Activated naive CD4-positive, alpha-beta T cell treated with anti-CD3 and anti-CD28 coated beads for 36 hours (primary cell): Measurements from ENCODE around the gene NCBP2L. TPM values are rescaled to one million over a fixed set of nuclear protein-coding genes. Genes with fewer than 3 reads are reported as not detected.

Source experiments
- CTCF ChIA-PET: fragments of 350-600 bp; sonication (Branson Sonifier 250); formaldehyde crosslinking; loops from one replicate; lab custom pipeline; 2021; ENCODE audit warnings: antibody characterized with exemption; lab: Charles Lee
- DNase-seq: peaks from one replicate; pipeline ENCODE4 v3.0.0-alpha.2; 2020
- H3K27ac Mint-ChIP-seq: one replicate; pipeline ENCODE4 v1.8.0; 2021; ENCODE audit warnings: mild to moderate bottlenecking, mixed read lengths
- H3K27me3 Mint-ChIP-seq: one replicate; pipeline ENCODE4 v1.8.0; 2021; ENCODE audit warnings: low read depth, mixed read lengths
- H3K36me3 Mint-ChIP-seq: one replicate; pipeline ENCODE4 v1.8.0; 2021; ENCODE audit warnings: low read depth, mixed read lengths
- H3K4me1 Mint-ChIP-seq: one replicate; pipeline ENCODE4 v1.8.0; 2021; ENCODE audit warnings: low read depth, mixed read lengths
- H3K4me3 Mint-ChIP-seq: one replicate; pipeline ENCODE4 v1.8.0; 2021; ENCODE audit warnings: mild to moderate bottlenecking, moderate library complexity, mixed read lengths
- H3K9me3 Mint-ChIP-seq: one replicate; pipeline ENCODE4 v1.8.0; 2021; ENCODE audit warnings: mixed read lengths
- intact Hi-C: fragments of 100-400 bp; cut with micrococcal nuclease; formaldehyde crosslinking; loops from one replicate; pipeline ENCODE4 v1.15.1; 2023
- total RNA-seq, 2 experiments: library from RNA; stranded (reverse); gene quantifications; one replicate each; pipeline ENCODE4 v1.2.3, GENCODE V29; 2021

The NCBP2L gene
- total RNA-seq, 2 experiments from 2014 or later = not detected

DNA sequence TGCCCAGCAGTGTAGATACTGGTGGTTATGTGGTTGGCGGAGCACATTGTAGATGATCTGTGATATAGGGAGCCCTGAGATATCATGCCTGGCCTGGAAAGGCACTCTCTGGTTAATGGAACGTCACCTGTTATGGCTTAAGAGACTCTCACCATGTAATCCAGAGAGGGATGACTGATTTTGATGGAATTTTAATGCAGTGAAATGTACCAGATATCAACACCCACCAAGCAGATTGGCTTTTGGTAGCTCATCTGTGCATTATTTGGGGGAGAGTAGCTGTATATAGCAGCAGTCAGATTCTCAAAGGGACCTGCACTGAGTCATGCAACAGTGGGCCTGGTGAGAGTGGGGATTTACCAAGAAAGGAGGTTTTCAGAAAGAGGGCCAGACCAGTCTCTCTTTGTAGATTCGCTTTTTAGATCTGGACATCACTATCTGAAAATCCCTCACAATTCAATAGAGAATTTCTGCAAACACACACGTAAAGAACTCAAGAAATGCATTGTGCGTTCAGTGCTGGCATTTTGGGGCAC lies 19.2 kb upstream of the NCBP2L start:
- no peak overlapping the region for H3K27ac Mint-ChIP-seq
- intact Hi-C loops = no loop called here
- no peak for DNase-seq
- H3K4me1 Mint-ChIP-seq = peaks cover 9% of the 10 kb centered on the region
- no peaks in the 10 kb centered on the region for H3K27me3 Mint-ChIP-seq
- H3K4me3 Mint-ChIP-seq = no peak overlapping the region
- H3K9me3 Mint-ChIP-seq = no peaks in the 10 kb centered on the region
- no peaks in the 10 kb centered on the region for H3K36me3 Mint-ChIP-seq
- CTCF ChIA-PET = interaction anchor here (1.5 kb wide), 1 partner anchor 39 kb away, joined by 3 read pairs; no protein-coding TSS in a partner anchor

GRCh38 chrX:107760304-107761077 lies 17.0 kb upstream of the NCBP2L start:
- peaks cover 7% of the 10 kb centered on the region for H3K4me1 Mint-ChIP-seq
- no peaks in the 10 kb centered on the region for H3K27me3 Mint-ChIP-seq
- CTCF ChIA-PET = interaction anchor here (1.0 kb wide), 1 partner anchor 14 kb away, joined by 3 read pairs; no protein-coding TSS in a partner anchor
- no peaks in the 10 kb centered on the region for H3K36me3 Mint-ChIP-seq
- intact Hi-C loops = no loop called here
- DNase-seq = no peak
- no peaks in the 10 kb centered on the region for H3K9me3 Mint-ChIP-seq
- H3K4me3 Mint-ChIP-seq = no peak overlapping the region
- no peak overlapping the region for H3K27ac Mint-ChIP-seq

DNA sequence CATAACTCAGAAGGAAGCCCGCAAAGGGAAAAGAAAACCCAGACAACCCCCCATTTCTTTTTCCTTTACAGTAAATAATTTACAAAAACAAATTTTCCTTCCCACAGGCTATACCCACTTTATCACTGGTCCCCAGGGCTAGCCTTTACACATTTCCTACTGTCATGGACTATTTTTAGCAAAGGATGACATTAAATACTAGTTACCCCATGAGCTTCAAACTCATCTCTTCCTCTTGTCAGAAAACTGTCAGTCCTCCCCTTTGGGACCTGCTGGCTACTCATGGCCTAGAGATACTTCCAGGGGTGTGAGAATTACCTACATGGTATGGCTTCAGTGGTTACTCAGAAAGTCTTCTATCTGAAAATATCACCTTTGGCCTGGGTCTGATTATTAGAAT lies 13.9 kb upstream of the NCBP2L start:
- H3K9me3 Mint-ChIP-seq = no peaks in the 10 kb centered on the region
- CTCF ChIA-PET = interaction anchor here (0.6 kb wide), 1 partner anchor 264 kb away, joined by 3 read pairs; no protein-coding TSS in a partner anchor
- H3K27me3 Mint-ChIP-seq = no peaks in the 10 kb centered on the region
- intact Hi-C loops = no loop called here
- no peaks in the 10 kb centered on the region for H3K36me3 Mint-ChIP-seq
- DNase-seq = no peak
- H3K4me1 Mint-ChIP-seq = peaks cover 2% of the 10 kb centered on the region
- no peak overlapping the region for H3K27ac Mint-ChIP-seq
- no peak overlapping the region for H3K4me3 Mint-ChIP-seq

DNA sequence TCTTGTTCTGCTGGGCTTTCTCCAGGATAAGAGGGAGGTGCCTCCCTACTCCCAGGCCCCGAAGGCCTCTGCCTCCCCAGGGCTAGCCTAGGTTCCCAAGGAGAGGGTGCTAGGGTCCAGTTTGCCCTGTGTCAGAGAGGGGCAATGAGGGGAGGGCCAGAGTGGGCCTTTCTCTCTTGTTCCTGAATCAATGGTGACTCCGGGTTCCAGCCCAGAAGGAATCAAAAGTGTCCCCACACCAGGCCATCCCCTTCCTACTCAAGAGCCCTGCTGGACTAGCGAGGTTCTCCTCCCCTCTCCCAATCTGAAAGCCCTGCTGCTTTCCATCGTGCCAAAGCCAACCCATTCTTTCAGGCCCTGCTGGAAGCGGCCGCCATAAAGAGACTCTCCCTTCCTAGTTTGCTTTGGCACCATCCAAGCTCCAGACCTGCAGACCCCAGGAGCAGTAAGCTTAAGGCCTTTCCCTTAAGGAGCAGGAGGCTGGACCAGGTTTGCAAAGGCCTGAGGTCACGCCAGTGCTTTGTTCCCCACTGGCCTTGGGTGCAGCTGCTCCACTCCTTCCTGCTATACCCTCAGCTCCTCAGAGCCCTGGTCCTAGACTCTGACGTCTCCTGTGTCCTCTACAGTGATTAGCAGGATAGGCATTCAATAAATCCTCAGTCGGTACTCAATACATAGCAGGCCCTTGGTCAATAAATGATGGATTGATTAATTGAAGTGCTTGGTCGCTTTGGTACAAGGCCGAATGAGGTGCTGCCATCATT lies 12.5 kb upstream of the NCBP2L start:
- H3K27me3 Mint-ChIP-seq = no peaks in the 10 kb centered on the region
- no peak overlapping the region for H3K4me3 Mint-ChIP-seq
- CTCF ChIA-PET = no interaction called here
- no peaks in the 10 kb centered on the region for H3K36me3 Mint-ChIP-seq
- H3K9me3 Mint-ChIP-seq = no peaks in the 10 kb centered on the region
- H3K4me1 Mint-ChIP-seq = peaks cover 2% of the 10 kb centered on the region
- H3K27ac Mint-ChIP-seq = no peak overlapping the region
- intact Hi-C loops = no loop called here
- no peak for DNase-seq

DNA sequence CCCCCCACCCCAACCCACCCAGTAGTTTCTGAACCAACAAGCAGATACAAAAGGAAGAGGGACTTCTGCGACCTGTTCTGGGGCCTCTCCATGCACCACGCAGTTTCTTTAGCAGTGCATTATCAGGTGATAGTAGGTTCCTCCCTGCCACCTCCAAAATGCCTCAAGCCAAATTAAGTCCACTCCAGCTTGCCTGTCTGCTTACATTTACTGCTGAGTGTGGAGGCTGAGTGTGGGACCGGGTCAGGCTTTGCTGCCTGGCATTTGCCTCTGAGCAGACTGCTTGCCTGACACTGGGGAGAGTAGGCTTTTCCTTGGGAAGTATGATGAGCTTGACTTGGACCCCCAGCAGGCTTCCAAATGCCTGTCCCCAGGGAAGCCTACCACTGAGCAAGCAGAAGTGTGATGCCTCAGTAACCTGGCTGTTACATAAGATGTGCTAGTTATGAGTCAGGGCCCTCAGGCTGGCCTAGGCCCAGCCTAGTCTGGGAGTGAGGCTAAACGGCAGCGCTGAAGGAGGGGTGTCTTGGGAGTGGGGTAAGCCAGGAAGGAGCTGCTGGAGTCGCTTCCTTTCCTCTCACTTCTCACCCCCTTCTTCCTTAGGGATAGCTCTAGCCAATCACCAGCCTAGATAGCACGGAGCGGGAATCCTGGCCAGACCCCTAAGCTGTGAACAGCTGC lies 10.9 kb upstream of the NCBP2L start:
- intact Hi-C loops = no loop called here
- CTCF ChIA-PET = interaction anchor here (1.0 kb wide), 1 partner anchor 11 kb away, joined by 4 read pairs; the partner anchor contains the start of gene NCBP2L
- no peaks in the 10 kb centered on the region for H3K27me3 Mint-ChIP-seq
- no peak for DNase-seq
- H3K36me3 Mint-ChIP-seq = no peaks in the 10 kb centered on the region
- peaks cover 2% of the 10 kb centered on the region for H3K4me1 Mint-ChIP-seq
- H3K9me3 Mint-ChIP-seq = no peaks in the 10 kb centered on the region
- H3K27ac Mint-ChIP-seq = no peak overlapping the region
- H3K4me3 Mint-ChIP-seq = no peak overlapping the region

DNA sequence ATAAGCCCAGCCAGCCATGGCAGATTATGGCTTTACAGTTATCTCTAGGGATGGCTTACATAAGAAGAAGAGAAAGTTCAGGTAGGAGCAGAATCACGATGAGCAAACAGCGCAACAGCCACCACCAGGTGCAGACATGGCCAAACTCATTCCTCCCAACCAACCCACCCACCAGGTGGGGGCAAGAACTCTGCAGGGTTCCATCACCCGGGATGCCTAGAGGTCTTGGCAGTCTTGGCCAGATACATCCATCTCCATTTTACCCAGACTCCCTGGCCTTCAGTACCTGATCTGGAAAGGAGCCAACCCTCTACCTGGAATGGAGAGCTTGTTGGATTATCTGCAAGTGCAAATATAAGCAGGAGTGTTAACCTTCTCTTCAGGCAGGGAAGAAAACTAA lies 9.5 kb upstream of the NCBP2L start:
- Mint-ChIP-seq H3K4me1 (peaks cover 2% of the 10 kb centered on the region), H3K27me3 (no peaks in the 10 kb centered on the region)
- CTCF ChIA-PET = no interaction called here

GRCh38 chrX:107769581-107770317 lies 7.8 kb upstream of the NCBP2L start:
- H3K36me3 Mint-ChIP-seq = no peaks in the 10 kb centered on the region
- H3K4me3 Mint-ChIP-seq = no peak overlapping the region
- no peak overlapping the region for H3K27ac Mint-ChIP-seq
- DNase-seq = no peak
- intact Hi-C loops = loop anchor here (10.0 kb wide), 1 partner anchor 445 kb away; no protein-coding TSS in a partner anchor
- peaks cover 2% of the 10 kb centered on the region for H3K4me1 Mint-ChIP-seq
- H3K9me3 Mint-ChIP-seq = no peaks in the 10 kb centered on the region
- no peaks in the 10 kb centered on the region for H3K27me3 Mint-ChIP-seq
- CTCF ChIA-PET = no interaction called here

More for the DNA sequence above, 9.5 kb upstream of the NCBP2L start:
- Mint-ChIP-seq H3K9me3 (no peaks in the 10 kb centered on the region), H3K36me3 (no peaks in the 10 kb centered on the region), H3K27ac (no peak overlapping the region), H3K4me3 (no peak overlapping the region)
- no peak for DNase-seq
- intact Hi-C loops = no loop called here

DNA sequence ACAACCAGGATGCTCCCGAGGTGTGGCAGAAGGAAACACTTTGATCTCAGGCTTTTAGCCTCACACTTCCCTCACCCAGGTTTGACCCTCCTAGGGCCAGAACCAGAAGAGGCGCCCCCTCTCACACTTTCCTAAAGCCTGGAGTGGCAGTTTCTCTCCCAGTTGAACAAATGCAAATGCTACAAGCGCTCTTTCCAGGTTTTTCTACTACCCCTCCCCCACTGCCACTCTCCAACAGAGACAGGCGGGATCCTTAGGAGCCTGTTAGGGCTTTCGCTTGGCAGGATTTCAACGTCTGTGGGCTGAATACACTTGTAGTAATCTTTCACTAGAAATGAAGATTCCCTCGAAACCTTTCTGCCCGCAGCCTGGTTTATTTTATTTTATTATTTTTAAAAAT lies 4.3 kb upstream of the NCBP2L start:
- Mint-ChIP-seq H3K4me1 (peaks cover 4% of the 10 kb centered on the region), H3K27me3 (no peaks in the 10 kb centered on the region), H3K27ac (no peak overlapping the region), H3K9me3 (no peaks in the 10 kb centered on the region), H3K36me3 (no peaks in the 10 kb centered on the region), H3K4me3 (no peak overlapping the region)
- intact Hi-C loops = loop anchor here (10.0 kb wide), 1 partner anchor 448 kb away; no protein-coding TSS in a partner anchor
- CTCF ChIA-PET = interaction anchor here (0.6 kb wide), 1 partner anchor 100 kb away, joined by 4 read pairs; no protein-coding TSS in a partner anchor
- no peak for DNase-seq

- Mint-ChIP-seq H3K27ac (no peak overlapping the region), H3K4me3 (no peak overlapping the region), H3K27me3 (no peaks in the 10 kb centered on the region)
Observed at GRCh38 chrX:107773906-107774435, 3.6 kb upstream of the NCBP2L start.

GRCh38 chrX:107775000-107775733 lies 2.4 kb upstream of the NCBP2L start:
- intact Hi-C loops = loop anchor here (5.0 to 10.0 kb wide), 2 partner anchors 450 to 878 kb away; no protein-coding TSS in a partner anchor
- peak; percentile 7 for DNase-seq
- no peak overlapping the region for H3K27ac Mint-ChIP-seq
- no peaks in the 10 kb centered on the region for H3K9me3 Mint-ChIP-seq
- H3K4me3 Mint-ChIP-seq = peak overlapping the region; percentile 85
- H3K27me3 Mint-ChIP-seq = no peaks in the 10 kb centered on the region
- no peaks in the 10 kb centered on the region for H3K36me3 Mint-ChIP-seq
- H3K4me1 Mint-ChIP-seq = peaks cover 4% of the 10 kb centered on the region
- CTCF ChIA-PET = interaction anchor here (0.9 to 5.8 kb wide), 11 partner anchors 8 to 117 kb away, joined by 3 to 124 read pairs (median 4); no protein-coding TSS in a partner anchor

More at GRCh38 chrX:107773906-107774435, 3.6 kb upstream of the NCBP2L start:
- Mint-ChIP-seq H3K9me3 (no peaks in the 10 kb centered on the region), H3K36me3 (no peaks in the 10 kb centered on the region), H3K4me1 (peaks cover 4% of the 10 kb centered on the region)
- CTCF ChIA-PET = interaction anchor here (1.1 to 5.8 kb wide), 3 partner anchors 14 to 116 kb away, joined by 3 to 124 read pairs (median 46); no protein-coding TSS in a partner anchor
- no peak for DNase-seq
- intact Hi-C loops = loop anchor here (10.0 kb wide), 1 partner anchor 449 kb away; no protein-coding TSS in a partner anchor
